T-cell (primary cell): ENCODE data around the gene RPL5. TPM values are rescaled to one million over a fixed set of nuclear protein-coding genes. Genes with fewer than 3 reads are reported as not detected.
A peak's percentile ranks its signal among the peaks of the same experiment; 100 is the strongest.

Experiments
- ATAC-seq, 4 experiments: fragments of 200-7000 bp in 3 of 4; fragments of 150-1000 bp in 1 of 4; cut with Tn5 transposase; replicated peaks in 1 of 4; 1 replicate in 3 of 4; 2 replicates in 1 of 4; pipeline ENCODE4 v1.10.0; 2021; ENCODE audit warnings: moderate library complexity in 3 of 4, mild to moderate bottlenecking in 2 of 4, moderate number of reproducible peaks in 1 of 4
- CTCF ChIA-PET, 2 donors: fragments of 300-600 bp; sonication (Branson Sonifier 250); formaldehyde crosslinking; loops; one replicate each; lab custom pipeline; 2022; ENCODE audit warnings: antibody characterized with exemption in 2 of 2; lab: Charles Lee
- POLR2A ChIA-PET, 2 donors: fragments of 300-600 bp; sonication (Branson Sonifier 250); formaldehyde crosslinking; loops; one replicate each; lab custom pipeline; 2022; ENCODE audit warnings: antibody characterized with exemption in 2 of 2; lab: Charles Lee
- DNase-seq, 35 experiments: peaks; one replicate each; pipeline versions ENCODE4 v3.0.0 to v3.0.0-alpha.2; 2013 to 2023
- H3K27ac ChIP-seq: one replicate; pipeline ENCODE4 v1.5.1; 2013; ENCODE audit warnings: low read length
- H3K27me3 ChIP-seq, 2 experiments: replicated peaks in 1 of 2; 1 replicate in 1 of 2; 2 replicates in 1 of 2; pipeline versions ENCODE4 v1.6.1 to v1.7.0; 2013; ENCODE audit warnings: low read length in 1 of 2, mixed read lengths in 1 of 2; ENCODE audit not compliant: control insufficient read depth in 2 of 2, insufficient read depth in 2 of 2; ENCODE audit errors: extremely low read depth in 1 of 2
- H3K36me3 ChIP-seq, 2 donors: 1 replicate in 1 of 2; 2 replicates in 1 of 2; pipeline versions ENCODE4 v1.6.1 to v1.7.0; 2013; ENCODE audit warnings: low read length in 1 of 2; ENCODE audit not compliant: control insufficient read depth in 2 of 2, insufficient read depth in 1 of 2; ENCODE audit errors: extremely low read depth in 1 of 2
- H3K4me1 ChIP-seq, 2 experiments: 1 replicate in 1 of 2; 2 replicates in 1 of 2; pipeline versions ENCODE4 v1.6.1 to v1.7.0; 2013; ENCODE audit warnings: low read length in 2 of 2, mixed read lengths in 1 of 2; ENCODE audit not compliant: insufficient read depth in 2 of 2, control insufficient read depth in 1 of 2; ENCODE audit errors: extremely low read depth in 1 of 2
- H3K4me3 ChIP-seq, 2 donors: 1 replicate in 1 of 2; 2 replicates in 1 of 2; pipeline versions ENCODE4 v1.5.1 to v1.7.0; 2013; ENCODE audit warnings: mild to moderate bottlenecking in 2 of 2, low read length in 1 of 2, moderate library complexity in 1 of 2; ENCODE audit not compliant: control insufficient read depth in 1 of 2; ENCODE audit errors: extremely low read depth in 1 of 2
- H3K9me3 ChIP-seq: 2 replicates; pipeline ENCODE4 v1.7.0; 2013
- H3K27ac Mint-ChIP-seq, 2 donors: one replicate each; pipeline ENCODE4 v1.8.0; 2020 to 2021; ENCODE audit warnings: mild to moderate bottlenecking in 2 of 2, mixed read lengths in 2 of 2
- H3K27me3 Mint-ChIP-seq, 2 donors: one replicate each; pipeline ENCODE4 v1.8.0; 2021 to 2022; ENCODE audit warnings: mixed read lengths in 2 of 2
- H3K36me3 Mint-ChIP-seq: one replicate; pipeline ENCODE4 v1.8.0; 2021; ENCODE audit warnings: mixed read lengths
- H3K4me1 Mint-ChIP-seq, 3 donors: one replicate each; pipeline ENCODE4 v1.8.0; 2020 to 2022; ENCODE audit warnings: mixed read lengths in 3 of 3, mild to moderate bottlenecking in 1 of 3
- H3K4me3 Mint-ChIP-seq, 3 donors: one replicate each; pipeline ENCODE4 v1.8.0; 2020 to 2022; ENCODE audit warnings: mild to moderate bottlenecking in 3 of 3, mixed read lengths in 3 of 3, moderate library complexity in 3 of 3
- H3K9me3 Mint-ChIP-seq, 3 donors: one replicate each; pipeline ENCODE4 v1.8.0; 2020 to 2022; ENCODE audit warnings: mixed read lengths in 3 of 3
- WGBS: methylation state at CpG from one replicate; pipeline ENCODE4 v1.1.5; 2013; ENCODE audit warnings: missing lambda C conversion rate; ENCODE audit not compliant: insufficient coverage; 5-methylcytosine and 5-hydroxymethylcytosine counted together
- total RNA-seq, 35 experiments: library from RNA in 6 of 35; stranded (reverse) in 6 of 35; fragments of 120-200 nt in 1 of 35; gene quantifications; one replicate each; pipeline versions ENCODE4 v1.2.1 to v1.2.4 and lab custom pipeline; 2013 to 2026

Gene RPL5
- total RNA-seq, 5 donors from 2014 or later (not counting 1 experiment from before 2014, with no cell fraction given), result 1,327 to 1,558 (median 1,433) TPM

DNA sequence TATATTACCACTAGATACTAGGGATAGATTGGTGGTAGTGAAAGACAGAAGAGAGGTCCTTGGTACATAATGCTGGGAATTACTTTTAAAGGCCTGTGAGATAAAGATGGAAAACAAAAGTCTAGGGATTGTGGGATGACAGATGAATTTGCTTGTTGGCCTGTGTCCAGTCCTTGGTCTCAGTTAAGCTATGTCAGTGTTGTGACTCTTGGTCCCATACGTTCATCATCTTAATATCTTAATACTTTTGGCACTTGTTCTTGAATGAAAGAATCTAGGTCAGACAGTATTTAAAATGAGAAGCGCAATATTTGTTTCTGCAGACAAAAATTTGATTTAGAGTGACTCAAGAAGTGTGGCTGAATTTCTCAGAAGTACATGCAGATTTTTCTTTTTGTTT lies 7.6 kb downstream of the RPL5 start:
- DNase-seq (no peak), ATAC-seq (no peak)
- peaks cover 63 to 67% (median 66%) of the 10 kb centered on the region in 3 donors for H3K4me1 Mint-ChIP-seq
- peak overlapping the region; percentile 43 to 70 for H3K27ac Mint-ChIP-seq
- peak overlapping the region; percentile 18 for H3K27ac ChIP-seq
- ChIA-PET CTCF (interaction anchor here (0.7 to 1.2 kb wide), 7 partner anchors 8 to 129 kb away, joined by 3 to 4 read pairs (median 4); no protein-coding TSS in a partner anchor), POLR2A (interaction anchor here in 1 of 2 donors (0.6 to 0.9 kb wide), 2 partner anchors 120 to 506 kb away, joined by 3 read pairs; no protein-coding TSS in a partner anchor)
- peaks cover 14 to 19% of the 10 kb centered on the region in 2 experiments for H3K4me1 ChIP-seq
- no peaks in the 10 kb centered on the region for H3K9me3 ChIP-seq
- 71% methylated on average over 1 of the region's 2 CpGs for WGBS
- no peaks in the 10 kb centered on the region for H3K27me3 Mint-ChIP-seq
- no peak overlapping the region for H3K4me3 Mint-ChIP-seq
- no peak overlapping the region for H3K4me3 ChIP-seq
- H3K36me3 Mint-ChIP-seq, result peaks cover 72% of the 10 kb centered on the region
- peaks cover 3 to 93% of the 10 kb centered on the region in 2 donors for H3K36me3 ChIP-seq
- H3K9me3 Mint-ChIP-seq, result no peaks in the 10 kb centered on the region
- no peaks in the 10 kb centered on the region for H3K27me3 ChIP-seq

DNA sequence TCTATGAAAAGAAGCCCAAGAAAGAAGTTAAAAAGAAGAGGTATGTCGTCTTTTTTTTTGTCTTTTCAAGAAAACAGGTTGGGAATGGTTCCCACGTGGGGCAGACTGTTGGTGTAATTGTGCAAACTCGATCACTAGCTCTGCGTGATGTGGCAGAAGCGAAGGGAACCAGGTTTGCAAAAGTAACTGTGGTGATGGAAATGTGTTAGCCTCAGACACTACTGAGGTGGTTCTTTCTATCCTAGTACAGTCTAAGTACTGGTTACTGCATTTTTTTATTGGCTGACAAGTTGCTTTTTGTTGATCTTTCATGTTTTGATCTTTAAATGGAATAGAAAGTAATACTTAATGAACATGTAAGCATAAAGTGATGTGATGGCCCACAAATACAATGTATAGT lies 8.8 kb downstream of the RPL5 start:
- Histone ChIP-seq H3K4me3 (no peak overlapping the region), H3K27ac (no peak overlapping the region), H3K36me3 (peaks cover 3 to 84% of the 10 kb centered on the region in 2 donors), H3K9me3 (no peaks in the 10 kb centered on the region), H3K4me1 (peaks cover 7 to 10% of the 10 kb centered on the region in 2 experiments), H3K27me3 (no peaks in the 10 kb centered on the region)
- peak overlapping the region in 1 of 2 donors; percentile 29 for H3K27ac Mint-ChIP-seq
- DNase-seq (peak in 2 of 35 experiments; percentile 8 to 35), ATAC-seq (peak in 1 of 4 experiments; percentile 36)
- ChIA-PET CTCF (interaction anchor here (0.7 to 1.2 kb wide), 3 partner anchors 8 to 1246 kb away, joined by 3 to 7 read pairs (median 4); no protein-coding TSS in a partner anchor), POLR2A (interaction anchor here in 1 of 2 donors (0.6 to 0.7 kb wide), 2 partner anchors 8 to 448 kb away, joined by 3 to 5 read pairs; no protein-coding TSS in a partner anchor)
- no peaks in the 10 kb centered on the region for H3K27me3 Mint-ChIP-seq
- peaks cover 51 to 55% (median 54%) of the 10 kb centered on the region in 3 donors for H3K4me1 Mint-ChIP-seq
- H3K4me3 Mint-ChIP-seq, result no peak overlapping the region
- peaks cover 62% of the 10 kb centered on the region for H3K36me3 Mint-ChIP-seq
- no peaks in the 10 kb centered on the region for H3K9me3 Mint-ChIP-seq
- 39% methylated on average over 5 of the region's 5 CpGs for WGBS

DNA sequence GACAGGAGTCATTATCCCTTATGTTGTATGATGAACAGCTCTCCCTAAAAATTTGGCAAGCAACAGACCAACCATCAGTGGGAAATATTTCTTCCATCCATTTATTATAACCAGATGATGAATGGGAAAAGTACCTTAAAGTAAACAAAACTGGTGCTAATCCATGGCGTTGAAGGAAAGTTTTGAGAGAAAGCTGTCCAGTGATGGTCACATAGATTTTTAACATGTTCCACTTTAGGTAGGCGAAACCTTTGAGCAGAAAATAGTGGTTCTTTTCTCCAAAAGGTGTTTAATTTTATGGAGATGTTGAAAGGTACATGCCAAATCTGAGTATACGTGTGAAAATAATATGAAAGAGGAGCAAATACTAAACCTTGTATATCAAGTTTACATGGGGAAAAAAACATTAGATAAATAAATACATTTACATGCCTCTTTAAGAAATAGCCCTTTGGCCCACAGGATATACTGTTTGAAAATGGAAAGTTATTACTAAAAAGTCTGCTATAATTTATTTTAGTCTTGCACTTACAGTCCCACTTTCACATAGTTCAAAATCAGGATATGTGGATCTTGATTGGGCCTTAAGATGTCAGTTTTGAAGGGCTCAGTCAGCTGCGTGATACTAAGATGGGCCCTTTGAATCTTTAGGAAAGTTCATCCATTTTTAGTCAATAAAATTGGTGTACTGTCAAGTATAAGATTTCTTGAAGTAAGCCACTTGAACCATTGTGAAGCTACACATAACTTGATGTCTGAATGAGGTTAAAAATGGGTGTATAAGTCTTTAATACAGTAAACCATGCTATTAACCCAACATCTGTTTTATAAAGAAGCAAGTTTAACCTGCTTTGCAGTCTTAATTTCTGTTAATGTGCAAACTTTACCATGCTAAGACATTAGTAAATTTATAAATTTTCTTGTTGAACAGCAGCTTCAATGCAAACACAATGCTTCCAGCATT lies 10.5 kb downstream of the RPL5 start:
- Mint-ChIP-seq H3K27ac (no peak overlapping the region), H3K27me3 (no peaks in the 10 kb centered on the region), H3K4me3 (no peak overlapping the region), H3K36me3 (peaks cover 55% of the 10 kb centered on the region), H3K9me3 (no peaks in the 10 kb centered on the region), H3K4me1 (peaks cover 35 to 38% (median 37%) of the 10 kb centered on the region in 3 donors)
- ChIA-PET CTCF (interaction anchor here (0.5 to 1.3 kb wide), 5 partner anchors 11 to 910 kb away, joined by 3 to 5 read pairs (median 4); partner anchors contain the start of gene RPL5 (in 1 of the 2)), POLR2A (interaction anchor here (1.0 to 1.6 kb wide), 2 partner anchors 10 kb away, joined by 4 read pairs; partner anchors contain the start of gene RPL5 (in 1 of the 2))
- Histone ChIP-seq H3K27ac (no peak overlapping the region), H3K36me3 (peaks cover 3 to 66% of the 10 kb centered on the region in 2 donors), H3K27me3 (no peaks in the 10 kb centered on the region), H3K9me3 (no peaks in the 10 kb centered on the region), H3K4me1 (peaks cover 5 to 10% of the 10 kb centered on the region in 2 experiments), H3K4me3 (no peak overlapping the region)
- DNase-seq (no peak), ATAC-seq (no peak)
- 83% methylated on average over 1 of the region's 4 CpGs for WGBS

GRCh38 chr1:92843046-92843423 lies 11.2 kb downstream of the RPL5 start:
- ChIA-PET CTCF (interaction anchor here (0.5 to 1.3 kb wide), 4 partner anchors 16 to 911 kb away, joined by 3 to 5 read pairs (median 4); no protein-coding TSS in a partner anchor), POLR2A (interaction anchor here in 1 of 2 donors (1.6 kb wide), 1 partner anchor 11 kb away, joined by 4 read pairs; the partner anchor contains the start of gene RPL5)
- H3K4me3 Mint-ChIP-seq, result no peak overlapping the region
- Histone ChIP-seq H3K4me1 (peaks cover 5 to 10% of the 10 kb centered on the region in 2 experiments), H3K9me3 (no peaks in the 10 kb centered on the region), H3K27me3 (no peaks in the 10 kb centered on the region), H3K4me3 (no peak overlapping the region), H3K36me3 (peaks cover 0 to 60% of the 10 kb centered on the region in 2 donors), H3K27ac (no peak overlapping the region)
- H3K27me3 Mint-ChIP-seq, result no peaks in the 10 kb centered on the region
- H3K27ac Mint-ChIP-seq, result peak overlapping the region in 1 of 2 donors; percentile 44
- peaks cover 29 to 31% (median 30%) of the 10 kb centered on the region in 3 donors for H3K4me1 Mint-ChIP-seq
- no peaks in the 10 kb centered on the region for H3K9me3 Mint-ChIP-seq
- ATAC-seq (no peak), DNase-seq (no peak)
- peaks cover 49% of the 10 kb centered on the region for H3K36me3 Mint-ChIP-seq
- WGBS, result no CpG with 5 or more reads among the region's 2 CpGs

DNA sequence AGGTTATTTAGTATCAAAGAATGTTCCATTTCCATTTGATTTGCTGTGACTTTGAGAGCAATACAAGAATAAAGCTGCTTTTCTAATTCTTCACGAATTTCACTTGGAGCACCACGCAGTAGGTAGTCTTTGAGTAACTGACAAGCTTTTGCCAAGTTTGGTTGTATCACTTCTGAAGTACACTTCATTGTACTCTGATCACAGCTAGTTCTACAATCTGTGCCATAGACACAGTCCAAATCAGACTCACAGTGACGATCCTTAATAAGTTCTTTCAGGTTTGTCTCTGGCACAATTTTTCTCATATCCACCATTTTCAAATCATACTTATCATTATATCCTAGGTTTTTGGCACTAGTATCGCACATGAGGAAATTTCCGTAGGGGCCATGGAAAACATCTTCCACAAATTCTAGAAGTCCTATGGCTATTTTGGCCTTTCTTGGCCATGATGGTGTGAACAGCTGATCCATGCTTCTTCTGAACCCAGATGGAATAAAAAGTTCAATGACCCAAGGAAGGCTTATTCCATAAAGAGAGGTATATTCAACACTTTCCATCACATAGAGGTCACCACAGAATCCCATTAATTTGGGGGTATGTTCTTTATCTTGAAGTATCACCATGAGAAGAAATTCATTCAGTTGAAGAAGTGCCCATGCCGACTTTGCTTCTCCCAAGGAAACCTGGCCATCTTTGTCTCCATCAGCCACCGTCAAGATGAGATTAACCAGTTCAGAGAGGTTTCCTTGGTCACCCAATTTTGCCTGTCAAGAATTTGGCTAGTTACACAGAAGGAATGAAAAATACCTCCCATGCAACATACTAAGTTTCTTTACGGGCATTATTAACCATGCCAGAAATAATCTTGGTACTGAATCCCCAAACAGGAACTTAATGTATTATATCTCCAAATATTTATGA lies 11.9 kb downstream of the RPL5 start:
- Mint-ChIP-seq H3K27ac (no peak overlapping the region), H3K27me3 (no peaks in the 10 kb centered on the region), H3K4me1 (peaks cover 22 to 24% (median 23%) of the 10 kb centered on the region in 3 donors), H3K36me3 (peaks cover 45% of the 10 kb centered on the region), H3K9me3 (no peaks in the 10 kb centered on the region), H3K4me3 (no peak overlapping the region)
- H3K4me3 ChIP-seq, result no peak overlapping the region
- H3K4me1 ChIP-seq, result peaks cover 2 to 10% of the 10 kb centered on the region in 2 experiments
- peaks cover 0 to 56% of the 10 kb centered on the region in 2 donors for H3K36me3 ChIP-seq
- H3K9me3 ChIP-seq, result no peaks in the 10 kb centered on the region
- no peaks in the 10 kb centered on the region for H3K27me3 ChIP-seq
- 92% methylated on average over 5 of the region's 8 CpGs for WGBS
- ChIA-PET CTCF (interaction anchor here in 1 of 2 donors (0.7 to 1.3 kb wide), 2 partner anchors 16 to 116 kb away, joined by 3 to 5 read pairs; no protein-coding TSS in a partner anchor), POLR2A (no interaction called here)
- H3K27ac ChIP-seq, result no peak overlapping the region
- DNase-seq (no peak), ATAC-seq (no peak)
